ENCODE data around the gene RIMBP2.
"Not testable (repeated sequence)": the region's sequence is repeated elsewhere in the genome, so short reads cannot be mapped to it uniquely, and the experiment has no call there.

Gene RIMBP2, protein sequence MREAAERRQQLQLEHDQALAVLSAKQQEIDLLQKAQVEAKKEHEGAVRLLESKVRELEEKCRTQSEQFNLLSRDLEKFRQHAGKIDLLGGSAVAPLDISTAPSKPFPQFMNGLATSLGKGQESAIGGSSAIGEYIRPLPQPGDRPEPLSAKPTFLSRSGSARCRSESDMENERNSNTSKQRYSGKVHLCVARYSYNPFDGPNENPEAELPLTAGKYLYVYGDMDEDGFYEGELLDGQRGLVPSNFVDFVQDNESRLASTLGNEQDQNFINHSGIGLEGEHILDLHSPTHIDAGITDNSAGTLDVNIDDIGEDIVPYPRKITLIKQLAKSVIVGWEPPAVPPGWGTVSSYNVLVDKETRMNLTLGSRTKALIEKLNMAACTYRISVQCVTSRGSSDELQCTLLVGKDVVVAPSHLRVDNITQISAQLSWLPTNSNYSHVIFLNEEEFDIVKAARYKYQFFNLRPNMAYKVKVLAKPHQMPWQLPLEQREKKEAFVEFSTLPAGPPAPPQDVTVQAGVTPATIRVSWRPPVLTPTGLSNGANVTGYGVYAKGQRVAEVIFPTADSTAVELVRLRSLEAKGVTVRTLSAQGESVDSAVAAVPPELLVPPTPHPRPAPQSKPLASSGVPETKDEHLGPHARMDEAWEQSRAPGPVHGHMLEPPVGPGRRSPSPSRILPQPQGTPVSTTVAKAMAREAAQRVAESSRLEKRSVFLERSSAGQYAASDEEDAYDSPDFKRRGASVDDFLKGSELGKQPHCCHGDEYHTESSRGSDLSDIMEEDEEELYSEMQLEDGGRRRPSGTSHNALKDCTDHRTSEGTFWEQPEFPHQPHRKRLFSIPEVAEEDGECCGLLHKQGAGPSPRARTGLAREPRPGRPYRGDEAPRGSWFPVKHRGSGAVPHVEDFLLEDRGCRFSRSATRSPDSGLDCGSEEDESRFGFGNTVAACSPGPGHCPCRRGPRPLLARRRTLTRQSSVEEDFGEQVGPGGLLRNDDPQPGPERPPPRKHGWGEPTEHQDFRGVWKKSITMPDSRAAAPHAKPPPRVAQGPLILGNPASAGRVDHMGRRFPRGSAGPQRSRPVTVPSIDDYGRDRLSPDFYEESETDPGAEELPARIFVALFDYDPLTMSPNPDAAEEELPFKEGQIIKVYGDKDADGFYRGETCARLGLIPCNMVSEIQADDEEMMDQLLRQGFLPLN (N-terminal part only)

DNA sequence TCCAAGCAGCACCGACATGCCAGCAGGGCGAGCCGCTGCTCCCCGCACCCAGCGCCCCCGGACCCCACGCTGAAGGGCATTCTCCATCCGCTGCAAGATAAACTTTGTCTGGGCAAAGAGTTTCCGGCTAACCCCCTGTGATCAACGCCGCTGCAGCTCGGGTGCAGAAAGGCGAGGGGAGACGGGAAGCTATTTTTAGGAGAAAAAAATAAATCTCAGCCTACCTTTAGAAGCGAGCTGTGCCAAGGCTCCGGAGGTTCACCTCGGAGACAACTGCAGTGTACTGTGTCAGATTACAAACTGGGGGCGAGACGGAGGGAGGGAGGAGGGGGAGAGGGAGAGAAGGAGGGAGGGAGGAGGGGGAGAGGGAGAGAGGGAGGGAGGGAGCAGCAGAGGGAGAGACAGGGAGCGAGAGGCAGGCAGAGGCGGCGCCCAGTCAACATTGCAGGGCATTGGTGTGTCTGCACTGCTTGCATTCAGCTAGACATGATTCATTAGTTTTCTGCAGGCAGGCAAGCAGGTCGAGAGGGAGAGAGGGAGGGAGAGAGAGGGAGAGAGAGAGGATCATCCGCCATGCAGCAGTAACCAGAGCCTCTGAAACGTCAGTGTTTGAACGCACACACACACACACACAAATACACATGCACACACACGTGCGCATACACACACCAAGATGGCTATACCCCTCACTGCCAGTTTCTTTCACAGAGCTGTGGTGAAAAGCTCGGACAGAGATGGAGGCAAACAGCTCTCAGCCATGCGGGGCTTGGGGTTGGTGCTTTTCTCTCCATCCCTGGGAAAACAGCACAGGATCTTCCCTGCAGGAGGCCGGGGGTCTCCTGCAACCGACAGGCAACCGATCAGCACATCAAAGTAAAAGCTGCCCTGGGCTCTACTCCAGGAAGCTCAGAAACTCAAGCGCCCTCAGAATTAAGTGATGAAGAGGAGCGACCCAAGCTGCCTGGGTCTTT is at the start of gene RIMBP2:
RIMBP2 (minus strand) TSS at position 302 of the 971 bp plus-strand sequence. CDS start 237,286 bp downstream, outside the sequence.
- no peak for DNase-seq (ENCODE audit: low spot score)

DNA sequence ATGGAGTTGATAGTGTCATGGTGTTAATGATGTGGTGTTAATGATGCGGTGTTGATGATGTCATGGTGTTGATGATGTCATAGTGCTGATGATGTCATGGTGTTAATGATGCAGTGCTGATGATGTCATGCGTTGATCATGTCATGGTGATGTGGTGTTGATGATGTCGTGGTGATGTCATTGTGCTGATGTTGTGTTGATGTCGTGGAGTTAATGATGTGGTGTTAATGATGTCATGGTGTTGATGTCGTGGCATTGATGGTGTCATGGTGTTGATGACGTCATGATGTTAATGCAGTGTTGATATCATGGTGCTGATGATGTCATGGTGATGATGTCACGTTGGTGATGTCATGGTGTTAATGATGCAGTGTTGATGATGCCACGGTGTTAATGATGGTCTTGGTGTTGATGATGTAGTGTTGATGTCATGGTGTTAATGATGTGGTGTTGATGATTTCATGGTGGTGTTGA is 49.1 kb upstream of the RIMBP2 start:
- peak; percentile 11 for DNase-seq (ENCODE audit: low spot score)

DNA sequence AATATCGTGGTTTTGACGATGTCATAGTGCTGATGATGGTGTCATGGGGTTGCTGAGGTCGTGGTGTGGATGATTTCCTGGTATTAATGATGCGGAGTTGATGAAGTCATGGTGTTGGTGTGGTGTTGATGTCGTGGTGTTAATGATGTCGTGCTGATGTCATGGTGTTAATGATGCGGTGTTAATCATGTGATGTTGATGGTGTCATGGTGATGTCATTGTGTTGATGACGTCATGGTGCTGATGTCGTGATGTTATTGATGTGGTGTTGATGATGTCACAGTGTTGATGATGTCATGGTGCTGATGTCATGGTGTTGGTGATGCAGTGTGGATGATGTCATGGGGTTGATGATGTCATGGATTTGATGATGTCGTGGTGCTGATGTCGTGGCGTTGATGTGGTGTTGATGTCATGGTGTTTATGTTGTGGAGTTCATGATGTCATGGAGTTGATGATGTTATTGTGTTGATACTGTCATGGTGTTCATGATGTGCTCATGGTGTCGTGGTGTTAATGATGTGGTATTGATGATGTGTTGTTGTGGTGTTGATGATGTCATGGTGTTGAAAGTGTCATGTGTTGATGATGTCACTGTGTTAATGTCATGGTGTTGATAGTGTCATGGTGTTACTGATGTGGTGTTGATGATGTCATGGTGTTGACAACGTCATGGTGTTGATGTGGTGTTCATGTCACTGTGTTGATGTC is 48.5 kb upstream of the RIMBP2 start:
- DNase-seq (ENCODE audit: low spot score): peak; percentile 15

DNA sequence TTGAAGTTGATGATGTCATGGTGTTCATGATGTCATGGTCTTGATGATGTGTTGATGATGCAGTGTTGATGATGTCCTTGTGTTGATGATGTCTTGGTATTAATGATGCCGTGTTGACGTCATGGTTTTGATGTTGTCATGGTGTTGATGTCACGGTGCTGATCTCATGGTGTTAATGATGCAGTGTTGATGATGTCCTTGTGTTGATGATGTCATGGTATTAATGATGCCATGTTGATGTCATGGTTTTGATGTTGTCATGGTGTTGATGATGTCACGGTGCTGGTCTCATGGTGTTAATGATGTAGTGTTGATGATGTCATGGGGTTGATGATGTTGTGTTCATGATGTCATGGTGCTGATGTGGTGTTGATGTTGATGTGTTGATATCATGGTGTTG is 48.0 kb upstream of the RIMBP2 start:
- peak; percentile 9 for DNase-seq (ENCODE audit: low spot score)

DNA sequence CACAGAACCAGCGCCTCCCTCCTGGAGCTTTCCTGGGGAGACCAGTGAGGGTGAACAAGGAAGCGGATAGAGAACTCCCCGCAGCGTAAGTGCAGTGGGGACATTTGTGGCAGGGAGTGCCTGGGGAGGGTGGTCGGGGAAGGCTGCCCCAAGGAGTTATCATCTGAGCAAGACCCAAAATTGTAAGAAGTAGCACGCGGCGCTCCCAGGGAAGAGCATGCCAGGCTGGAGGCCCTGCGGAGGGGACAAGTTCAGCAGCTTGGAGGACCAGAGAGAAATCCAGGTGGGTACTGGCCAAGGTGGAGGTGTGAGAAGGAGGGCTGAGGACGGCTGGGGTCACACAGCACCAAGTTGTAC is 46.2 kb upstream of the RIMBP2 start:
- no peak for DNase-seq (ENCODE audit: low spot score)

DNA sequence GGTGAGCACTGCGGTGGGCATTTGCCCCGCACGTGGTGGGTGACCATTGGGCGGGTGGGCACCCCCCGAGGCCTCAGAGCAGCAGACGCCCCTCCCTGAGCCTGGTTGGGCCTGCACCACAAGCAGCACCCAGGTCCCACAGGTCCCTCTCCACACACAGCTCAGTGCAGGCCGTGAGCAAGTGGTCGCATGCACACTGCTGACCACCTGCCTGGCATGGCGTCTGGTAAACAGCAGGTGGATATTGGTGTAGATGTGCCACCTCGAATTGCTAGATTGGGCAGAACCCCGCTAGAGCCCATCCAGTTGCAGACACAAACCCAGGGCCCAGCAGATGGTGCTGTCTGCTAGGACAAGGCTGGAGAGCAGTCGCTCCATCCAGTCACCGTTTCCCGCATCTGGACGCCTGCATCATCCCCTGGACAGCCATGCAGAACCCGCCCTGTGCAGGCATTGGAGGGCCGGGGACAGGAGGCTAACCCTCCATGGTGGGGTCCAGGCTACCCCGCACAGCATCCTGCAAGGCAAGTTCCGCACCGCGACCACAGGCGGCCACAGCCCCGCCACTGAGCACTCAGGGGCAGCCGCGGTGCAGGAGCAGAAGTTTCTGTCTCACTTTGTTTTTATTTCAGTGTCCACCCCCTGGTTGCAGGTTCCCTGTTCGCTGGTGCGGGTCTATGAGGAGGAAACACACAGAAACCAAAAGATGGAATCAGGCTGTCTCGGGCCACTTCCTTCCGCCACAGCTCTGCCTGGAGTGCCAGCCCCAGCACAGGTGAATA is 45.6 kb upstream of the RIMBP2 start:
- peak; percentile 9 for DNase-seq (ENCODE audit: low spot score)

DNA sequence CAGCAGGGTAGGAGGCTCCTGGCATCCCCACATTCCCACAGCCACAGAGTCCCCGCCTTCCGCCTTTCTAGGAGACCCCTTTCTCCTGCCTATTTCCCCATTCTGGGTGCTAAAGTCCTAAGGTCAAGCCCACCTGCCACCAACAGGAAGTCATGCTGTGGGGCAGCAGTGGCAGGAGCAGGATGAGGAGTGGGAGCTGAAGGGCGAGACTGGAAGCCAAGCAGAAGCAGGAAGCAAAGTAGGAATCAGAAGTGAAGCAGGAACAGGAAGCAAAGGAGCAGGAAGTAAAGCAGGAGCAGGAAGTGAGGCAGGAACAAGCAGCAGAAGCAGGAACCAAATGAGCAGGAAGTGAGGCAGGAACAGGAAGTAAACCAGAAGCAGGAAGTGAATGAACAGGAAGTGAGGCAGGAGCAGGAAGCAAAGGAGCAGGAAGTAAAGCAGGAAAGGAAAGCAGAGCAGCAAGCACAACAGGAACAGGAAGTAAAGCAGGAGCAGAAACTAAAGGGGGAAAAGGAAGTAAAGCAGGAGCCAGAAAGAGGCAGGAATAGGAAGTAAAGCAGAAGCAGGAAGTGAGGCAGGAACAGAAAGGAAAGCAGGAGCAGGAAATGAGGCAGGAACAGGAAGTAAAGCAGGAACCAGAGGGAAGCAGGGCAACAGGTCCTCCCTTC is 38.3 kb upstream of the RIMBP2 start:
- no peak for DNase-seq (ENCODE audit: low spot score)

DNA sequence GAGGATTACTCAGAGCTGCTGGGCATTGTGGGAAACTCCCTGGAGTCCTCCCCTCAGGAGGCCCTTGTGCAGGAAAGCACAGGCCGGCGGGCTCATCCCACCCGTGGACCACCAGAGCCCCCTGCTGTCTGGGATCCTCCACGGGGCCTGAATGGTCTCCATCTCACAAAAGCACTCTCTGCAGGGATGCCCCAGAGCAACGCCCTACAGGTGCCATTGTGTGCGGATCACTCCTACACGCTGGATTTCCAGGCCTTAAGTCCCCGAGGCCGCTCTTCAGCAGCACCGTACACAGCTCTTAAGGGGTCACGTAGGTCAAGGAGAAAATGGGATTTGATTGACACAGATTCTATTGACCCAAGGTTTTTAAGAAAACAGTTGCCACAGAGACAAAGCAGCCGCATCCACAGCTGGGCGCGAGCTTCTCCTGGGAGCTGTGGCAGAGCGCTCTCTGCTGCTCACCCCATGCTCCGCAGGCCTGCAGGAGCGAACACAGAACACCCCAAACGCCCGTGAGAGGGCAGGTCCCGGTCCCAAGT is 36.7 kb upstream of the RIMBP2 start:
- DNase-seq (ENCODE audit: low spot score): no peak

DNA sequence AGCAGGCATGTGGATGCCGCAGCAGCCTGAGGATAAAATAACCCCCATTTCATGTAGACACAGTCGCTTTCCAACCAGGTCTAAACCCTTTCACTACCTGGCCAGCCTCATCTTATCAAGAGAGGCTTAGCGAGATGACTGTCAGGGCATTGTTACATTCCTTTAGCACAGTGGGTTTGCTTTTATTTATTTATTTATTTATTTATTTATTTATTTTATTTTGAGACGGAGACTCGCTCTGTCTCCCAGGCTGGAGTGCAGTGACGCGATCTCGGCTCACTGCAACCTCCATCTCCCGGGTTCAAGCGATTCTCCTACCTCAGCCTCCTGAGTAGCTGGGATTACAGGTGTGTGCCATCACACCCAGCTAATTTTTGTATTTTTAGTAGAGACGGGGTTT is 35.9 kb upstream of the RIMBP2 start:
- not testable (repeated sequence) for DNase-seq (ENCODE audit: low spot score)

DNA sequence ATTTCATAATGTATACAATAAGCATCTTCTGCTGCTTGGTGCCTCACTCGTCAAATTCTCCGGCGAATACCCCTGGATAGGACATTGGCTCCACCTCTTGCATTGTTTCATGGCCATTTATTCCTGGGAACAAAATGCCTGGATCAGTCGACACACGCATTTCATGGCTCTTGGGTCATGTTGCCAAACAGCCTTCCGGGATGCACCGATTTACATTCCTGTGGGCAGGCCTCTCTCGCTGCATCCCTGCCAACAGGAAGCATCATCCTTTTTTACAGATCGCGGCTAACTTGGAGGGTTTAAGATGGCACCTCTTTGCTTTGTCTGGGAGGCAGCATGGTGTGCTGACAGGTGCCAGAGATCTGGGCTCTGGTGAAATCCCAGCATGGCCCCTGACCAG is 32.7 kb upstream of the RIMBP2 start:
- DNase-seq (ENCODE audit: low spot score): no peak

DNA sequence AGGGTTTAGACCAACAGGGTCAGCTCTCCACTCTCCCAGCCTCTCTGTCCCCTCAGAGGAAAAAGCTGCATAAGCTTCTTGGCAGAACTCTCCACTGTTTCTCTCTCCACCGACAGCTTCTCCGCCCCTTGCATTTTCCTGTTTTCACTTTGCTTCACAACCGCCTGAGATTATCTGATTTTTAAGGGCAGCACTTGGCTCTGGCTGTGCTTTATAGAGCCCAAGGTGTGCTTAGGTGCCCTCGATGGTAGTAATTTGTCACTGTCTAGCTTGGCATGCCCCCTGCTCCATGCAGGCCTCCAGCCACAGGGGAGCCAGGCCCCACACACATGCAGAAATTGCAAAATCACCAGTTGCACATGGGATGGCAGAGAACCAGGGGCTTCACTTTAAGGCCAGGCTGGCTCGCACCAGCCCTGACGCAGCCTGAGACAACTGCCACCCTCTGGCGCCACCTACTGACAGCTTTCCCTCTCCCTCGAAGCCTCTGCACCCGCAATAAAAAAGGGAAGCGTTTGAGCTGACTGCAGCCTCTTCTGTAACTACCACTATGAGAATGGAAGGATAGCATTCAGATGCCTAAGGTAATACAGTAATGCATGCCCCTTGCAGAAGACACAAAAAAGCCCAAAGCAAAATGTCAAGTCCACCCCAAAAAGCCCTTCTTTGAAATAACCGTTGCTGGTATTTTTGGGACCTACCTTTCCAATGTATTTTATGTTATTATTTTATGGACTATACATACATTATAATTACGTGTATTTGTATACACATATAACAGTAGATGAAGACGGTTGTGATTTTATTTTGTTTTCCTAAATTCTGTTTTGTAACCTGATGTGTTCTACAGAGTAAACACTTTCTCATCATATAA is 32.0 kb upstream of the RIMBP2 start:
- DNase-seq (ENCODE audit: low spot score): peak; percentile 38

DNA sequence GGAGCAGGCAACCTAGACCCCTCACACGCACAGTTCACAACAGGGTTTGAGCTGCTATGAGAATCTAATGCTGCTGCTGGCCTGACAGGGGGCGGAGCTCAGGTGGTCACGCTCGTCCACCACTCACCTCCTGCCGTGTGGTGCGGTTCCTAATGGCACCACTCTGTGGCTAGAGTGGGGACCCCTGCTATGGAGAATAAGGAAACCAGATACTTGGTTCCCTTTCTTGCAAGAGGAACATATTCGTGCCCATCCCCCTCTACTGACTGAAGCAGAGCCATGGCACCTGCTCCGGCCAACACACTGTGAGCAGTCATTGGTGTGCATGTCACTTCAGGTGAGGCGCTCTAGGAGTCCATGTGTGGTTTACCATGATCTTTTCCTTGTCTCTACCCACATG is 30.4 kb upstream of the RIMBP2 start:
- no peak for DNase-seq (ENCODE audit: low spot score)

DNA sequence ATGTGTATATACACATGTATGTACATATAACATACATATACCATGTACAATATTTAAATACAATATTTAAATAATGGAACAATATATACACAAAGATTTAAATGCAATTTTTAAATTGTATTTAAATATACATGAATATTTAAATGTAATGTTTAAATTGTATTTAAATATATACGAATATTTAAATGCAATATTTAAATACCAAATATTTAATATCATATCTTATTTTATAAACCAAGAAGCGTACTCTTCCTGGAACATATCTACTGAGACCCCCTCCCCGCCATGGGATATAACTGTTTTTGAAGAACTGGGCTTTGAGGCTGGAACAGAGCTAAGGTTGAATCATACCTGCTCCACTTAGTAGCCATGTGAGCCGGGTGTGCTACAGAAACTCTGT is 29.8 kb upstream of the RIMBP2 start:
- no peak for DNase-seq (ENCODE audit: low spot score)

DNA sequence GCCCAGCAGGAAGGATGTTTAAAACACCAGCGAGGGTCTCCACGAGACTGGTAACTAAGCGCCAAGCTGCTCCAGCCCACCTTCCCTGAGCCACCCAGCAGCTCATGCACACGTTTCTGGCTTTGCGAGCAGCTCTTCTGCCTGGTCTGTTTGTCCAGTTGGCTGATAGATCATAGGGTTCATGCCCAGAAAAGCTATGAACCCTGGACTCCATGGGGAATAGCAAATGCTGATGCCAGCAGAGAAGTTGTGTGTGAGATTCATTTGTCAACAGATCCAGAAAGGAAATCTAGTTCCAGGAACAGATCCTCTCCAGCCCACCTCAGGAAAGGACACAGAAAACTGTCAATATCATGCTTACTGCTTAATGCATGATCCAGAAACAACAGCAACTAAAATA is 28.2 kb upstream of the RIMBP2 start:
- DNase-seq (ENCODE audit: low spot score): no peak

DNA sequence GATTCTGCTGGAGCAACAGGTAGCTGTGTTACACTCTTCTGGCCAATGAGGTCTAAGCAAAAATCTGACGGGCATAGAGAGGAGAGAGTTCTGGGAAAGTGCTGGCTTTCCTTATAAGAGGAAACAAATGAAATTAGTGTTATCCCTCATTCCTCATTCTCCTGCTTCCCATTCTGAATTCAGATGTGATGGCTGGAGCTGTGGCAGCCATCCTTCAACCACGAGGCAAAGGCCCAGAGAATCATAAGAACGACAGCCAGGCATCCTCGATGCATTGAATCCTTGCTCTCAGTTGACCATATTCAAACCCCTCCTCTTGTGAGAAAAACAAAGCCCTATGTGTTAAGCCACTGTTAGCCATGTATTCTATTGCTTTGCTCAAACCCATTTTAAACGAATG is 27.5 kb upstream of the RIMBP2 start:
- DNase-seq (ENCODE audit: low spot score): no peak

DNA sequence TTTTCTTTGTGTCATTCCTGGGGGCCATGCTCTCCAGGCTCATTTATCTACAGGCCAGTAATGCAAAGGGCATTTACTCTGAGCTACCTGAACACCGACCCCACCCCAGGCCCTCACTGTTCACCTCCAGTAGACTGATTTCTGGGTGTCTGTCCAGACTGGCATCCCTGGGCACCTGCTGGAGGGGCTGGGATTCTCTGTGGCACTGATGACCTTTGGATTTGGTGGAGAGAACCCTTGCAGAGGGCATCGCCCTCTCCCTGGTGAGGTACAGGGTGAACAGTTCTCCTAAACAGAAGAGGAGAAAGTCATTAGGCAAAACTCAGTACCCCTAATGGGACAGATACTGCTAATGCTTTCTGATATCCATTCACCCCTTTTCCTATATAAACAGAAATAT is 27.1 kb upstream of the RIMBP2 start:
- DNase-seq (ENCODE audit: low spot score): no peak

DNA sequence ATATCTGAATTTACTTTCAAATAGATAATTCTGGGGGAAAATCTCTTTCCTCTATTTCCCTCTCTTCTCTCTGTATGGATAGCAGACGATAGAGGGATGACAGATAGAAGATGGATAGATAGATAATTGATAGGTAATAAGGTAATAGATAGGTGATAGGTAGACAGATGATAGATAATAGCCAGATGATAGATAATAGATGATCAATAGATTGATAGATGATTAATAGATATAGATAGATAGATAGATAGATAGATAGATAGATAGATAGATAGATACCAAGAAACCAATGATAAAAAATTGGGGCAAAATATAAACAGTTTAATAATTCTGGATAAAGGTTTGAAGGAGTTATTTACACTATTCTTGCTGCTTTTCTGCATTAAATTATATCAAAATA is 26.6 kb upstream of the RIMBP2 start:
- DNase-seq (ENCODE audit: low spot score): no peak

DNA sequence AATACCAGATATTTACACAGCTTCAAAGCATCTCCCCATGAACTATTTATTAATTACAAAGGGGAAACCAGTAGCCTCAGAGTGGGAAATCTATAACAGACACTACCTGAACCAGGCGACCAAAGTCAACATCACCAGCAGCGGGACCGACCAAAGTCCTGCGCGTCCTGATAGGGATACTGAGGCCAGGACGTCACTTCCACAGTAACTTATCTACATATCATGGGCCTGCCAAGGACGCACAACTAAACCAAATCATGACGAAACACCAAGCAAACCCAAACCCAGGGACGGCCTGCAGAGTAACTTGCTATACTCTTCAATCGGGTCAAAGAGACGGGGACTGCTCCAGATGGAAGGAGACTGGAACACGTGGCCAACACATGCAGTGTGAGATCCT is 26.0 kb upstream of the RIMBP2 start:
- no peak for DNase-seq (ENCODE audit: low spot score)

Data from hematopoietic multipotent progenitor cell treated with erythropoietin and hydrocortisone succinate and interleukin-3 and kit ligand, for 17 days (in vitro differentiated cells).